GM19324 (cell line): ENCODE results near the gene CRHR2.

Source experiments
- ATAC-seq: cut with Tn5 transposase; IDR thresholded peaks from one replicate; pipeline ENCODE4 v1.9.1; 2021; ENCODE audit warnings: mild to moderate bottlenecking, moderate library complexity; ENCODE audit not compliant: unreplicated experiment, low FRiP score

The CRHR2 gene

GRCh38 chr7:30683816-30684215 lies 1.6 kb upstream of the CRHR2 start:
- no peak for ATAC-seq

GRCh38 chr7:30683306-30683705 lies 1.1 kb upstream of the CRHR2 start:
- ATAC-seq = no peak

GRCh38 chr7:30681815-30682211 lies 443 bp downstream of the CRHR2 start:
- ATAC-seq = no peak

- ATAC-seq = no peak
Observed at GRCh38 chr7:30681331-30681797, 892 bp downstream of the CRHR2 start.

GRCh38 chr7:30679664-30680063 lies 2.6 kb downstream of the CRHR2 start:
- no peak for ATAC-seq

GRCh38 chr7:30678805-30679204 lies 3.5 kb downstream of the CRHR2 start:
- ATAC-seq = no peak

GRCh38 chr7:30674876-30675275 lies 7.4 kb downstream of the CRHR2 start:
- no peak for ATAC-seq

GRCh38 chr7:30674420-30674819 lies 7.8 kb downstream of the CRHR2 start:
- ATAC-seq = no peak

- no peak for ATAC-seq
Observed at GRCh38 chr7:30671793-30672465, 10.3 kb downstream of the CRHR2 start.

- ATAC-seq = no peak
Observed at GRCh38 chr7:30668102-30668501, 14.2 kb downstream of the CRHR2 start.

GRCh38 chr7:30667172-30667571 lies 15.1 kb downstream of the CRHR2 start:
- no peak for ATAC-seq

GRCh38 chr7:30665449-30665848 lies 16.8 kb downstream of the CRHR2 start:
- ATAC-seq = no peak

- ATAC-seq = no peak
Observed at GRCh38 chr7:30665043-30665442, 17.2 kb downstream of the CRHR2 start.

GRCh38 chr7:30664184-30664885 lies 17.9 kb downstream of the CRHR2 start:
- no peak for ATAC-seq

GRCh38 chr7:30663414-30663813 lies 18.8 kb downstream of the CRHR2 start:
- no peak for ATAC-seq

GRCh38 chr7:30662431-30662939 lies 19.8 kb downstream of the CRHR2 start:
- no peak for ATAC-seq

GRCh38 chr7:30661926-30662325 lies 20.3 kb downstream of the CRHR2 start:
- no peak for ATAC-seq

- no peak for ATAC-seq
Observed at GRCh38 chr7:30660331-30661255, 21.7 kb downstream of the CRHR2 start.

- no peak for ATAC-seq
Observed at GRCh38 chr7:30659312-30659711, 22.9 kb downstream of the CRHR2 start.

GRCh38 chr7:30658479-30659074 lies 23.7 kb downstream of the CRHR2 start:
- ATAC-seq = no peak
